Right lobe of liver (tissue), 6 donors: Measurements from ENCODE around the gene DUS4L. TPM values are rescaled to one million over a fixed set of nuclear protein-coding genes. Genes with fewer than 3 reads are reported as not detected.

Experiments
- ATAC-seq, 4 donors: fragments of 200-7000 bp; cut with Tn5 transposase; one replicate each; pipeline ENCODE4 v1.9.1; 2020; ENCODE audit warnings: mild to moderate bottlenecking in 4 of 4, moderate library complexity in 4 of 4
- DNase-seq, 3 donors: peaks; one replicate each; pipeline ENCODE4 v3.0.0-alpha.2; 2020
- H3K27ac ChIP-seq, 3 donors: fragments of 200-600 bp; one replicate each; pipeline ENCODE4 v1.8.0; 2022
- H3K27me3 ChIP-seq, 2 donors: fragments of 200-600 bp; one replicate each; pipeline ENCODE4 v1.8.0; 2022
- H3K36me3 ChIP-seq, 4 donors: fragments of 200-600 bp; sonication (generic) in 1 of 4; one replicate each; pipeline versions ENCODE4 v1.5.1 to v1.8.0; 2017 to 2022; ENCODE audit warnings: control low read depth in 1 of 4
- H3K4me1 ChIP-seq, 4 donors: fragments of 200-600 bp; sonication (generic) in 1 of 4; one replicate each; pipeline versions ENCODE4 v1.5.1 to v1.8.0; 2017 to 2022; ENCODE audit warnings: control low read depth in 1 of 4
- H3K4me3 ChIP-seq, 3 donors: fragments of 200-600 bp; one replicate each; pipeline ENCODE4 v1.8.0; 2022
- H3K9me3 ChIP-seq, 4 donors: fragments of 200-600 bp; sonication (generic) in 1 of 4; one replicate each; pipeline versions ENCODE4 v1.5.1 to v1.8.0; 2017 to 2022; ENCODE audit warnings: control low read depth in 1 of 4
- CTCF ChIP-seq, 4 donors: fragments of 200-600 bp in 3 of 4; fragments of 450-650 bp in 1 of 4; IDR thresholded peaks; one replicate each; pipeline versions ENCODE4 v1.5.1 to v1.8.0; 2016 to 2022; ENCODE audit warnings: antibody characterized with exemption in 4 of 4, mild to moderate bottlenecking in 2 of 4
- POLR2A ChIP-seq: fragments of 450-650 bp; IDR thresholded peaks from one replicate; pipeline ENCODE4 v1.6.1; 2017; ENCODE audit warnings: antibody characterized with exemption, mild to moderate bottlenecking
- WGBS: methylation state at CpG from one replicate; pipeline ENCODE4 v1.1.6; 2018; ENCODE audit warnings: low coverage, low lambda C conversion rate; ENCODE audit not compliant: insufficient coverage; ENCODE audit errors: missing lambda C conversion rate; 5-methylcytosine and 5-hydroxymethylcytosine counted together
- intact Hi-C, 2 donors: fragments of 100-400 bp; cut with DNase I; formaldehyde crosslinking; loops; one replicate each; pipeline versions ENCODE4 v1.11.2 to v1.14.1; 2022
- total RNA-seq, 6 experiments: library from RNA; depleted of rRNA in 2 of 6; stranded (reverse); fragments of >200 nt in 2 of 6; fragmentation: NEBNext Ultra II Directional in 3 of 6; extraction: Animal tissue kit (Norgen Biotek cat#: 25700) in 3 of 6; gene quantifications; one replicate each; pipeline versions ENCODE4 v1.1.0 to v1.2.4, GENCODE V29; 2016 to 2023
- donor health status: DM: no; HTN: yes; CAD: no.
- donor health status: DM: no; HTN: no; CAD: no.
- donor health status: DM: no; HTN: no; CAD: no.
- donor health status: DM: no; HTN: yes; CAD: no.
- donor health status: DM: no; HTN: yes; CAD: no.

DUS4L gene
- total RNA-seq, 6 experiments from 2014 or later = 2.3 to 6.1 (median 3.4) TPM

- H3K36me3 ChIP-seq = peaks cover 0 to 9% (median 0%) of the 10 kb centered on the region in 4 donors
- H3K4me3 ChIP-seq = no peak overlapping the region
- peaks cover 0 to 14% (median 7%) of the 10 kb centered on the region in 4 donors for H3K4me1 ChIP-seq
- WGBS = 85% methylated on average over 6 of the region's 6 CpGs
- no peak for ATAC-seq
- H3K27ac ChIP-seq = no peak overlapping the region
- intact Hi-C loops = no loop called here
- TF ChIP-seq CTCF (IDR thresholded peaks at IDR 0.05) (no peak), POLR2A (no peak)
- no peak for DNase-seq
- no peaks in the 10 kb centered on the region for H3K27me3 ChIP-seq
- H3K9me3 ChIP-seq = no peaks in the 10 kb centered on the region
Measured at GRCh38 chr7:107560898-107561516, 2.8 kb upstream of the DUS4L start.

GRCh38 chr7:107563081-107563774, 543 bp upstream of the DUS4L start:
- intact Hi-C loops = no loop called here
- H3K27me3 ChIP-seq = no peaks in the 10 kb centered on the region
- no peak for DNase-seq

GRCh38 chr7:107564553-107565298, 955 bp downstream of the DUS4L start:
- Histone ChIP-seq H3K27ac (peak overlapping the region in 2 of 3 donors; percentile 85 to 93), H3K4me3 (peak overlapping the region; percentile 85 to 95 (median 91)), H3K36me3 (no peaks in the 10 kb centered on the region), H3K4me1 (peaks cover 0 to 14% (median 7%) of the 10 kb centered on the region in 4 donors), H3K9me3 (no peaks in the 10 kb centered on the region), H3K27me3 (no peaks in the 10 kb centered on the region)
- TF ChIP-seq POLR2A (no peak), CTCF (IDR thresholded peaks at IDR 0.05) (no peak)
- WGBS = 41% methylated on average over 9 of the region's 9 CpGs
- ATAC-seq (no peak), DNase-seq (no peak)
- intact Hi-C loops = no loop called here

More at GRCh38 chr7:107563081-107563774, 543 bp upstream of the DUS4L start:
- Histone ChIP-seq H3K4me3 (peak overlapping the region; percentile 85 to 95 (median 91)), H3K9me3 (no peaks in the 10 kb centered on the region), H3K27ac (peak overlapping the region; percentile 85 to 95 (median 93)), H3K36me3 (no peaks in the 10 kb centered on the region), H3K4me1 (peaks cover 0 to 14% (median 7%) of the 10 kb centered on the region in 4 donors)
- 4% methylated on average over 11 of the region's 21 CpGs for WGBS
- ATAC-seq = peak; percentile 77 to 88 (median 84)
- TF ChIP-seq POLR2A = no peak

DNA sequence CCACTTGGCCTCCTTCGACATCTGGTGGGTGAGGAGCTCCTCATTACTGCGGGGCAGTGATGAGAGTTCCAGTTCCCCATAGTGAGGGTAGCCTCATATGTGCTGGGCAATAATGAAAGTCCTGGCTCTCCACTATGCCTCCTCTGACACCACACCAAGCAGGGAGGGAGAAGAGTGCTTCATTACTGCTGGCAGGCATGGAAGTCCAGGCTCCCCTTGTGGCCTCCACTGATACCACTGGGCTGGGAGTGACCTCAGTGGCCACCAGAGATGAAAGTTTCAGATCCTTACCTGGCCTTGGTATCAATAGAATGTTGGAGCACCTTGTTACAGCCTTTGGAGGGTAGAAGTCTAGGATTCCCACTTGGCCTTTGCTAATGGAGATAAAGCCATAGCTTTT, 6.5 kb downstream of the DUS4L start:
- no peaks in the 10 kb centered on the region for H3K27me3 ChIP-seq
- ATAC-seq (no peak), DNase-seq (no peak)
- H3K4me3 ChIP-seq = no peak overlapping the region
- H3K36me3 ChIP-seq = peaks cover 0 to 14% (median 0%) of the 10 kb centered on the region in 4 donors
- H3K9me3 ChIP-seq = no peaks in the 10 kb centered on the region
- no peak overlapping the region for H3K27ac ChIP-seq
- WGBS = 100% methylated on average over 1 of the region's 2 CpGs
- TF ChIP-seq CTCF (IDR thresholded peaks at IDR 0.05) = no peak
- TF ChIP-seq POLR2A = no peak
- intact Hi-C loops = no loop called here
- no peaks in the 10 kb centered on the region for H3K4me1 ChIP-seq

- H3K4me3 ChIP-seq = no peak overlapping the region
- intact Hi-C loops = no loop called here
- no peak for TF ChIP-seq POLR2A
- no peak for TF ChIP-seq CTCF (IDR thresholded peaks at IDR 0.05)
- DNase-seq (no peak), ATAC-seq (no peak)
- H3K27ac ChIP-seq = no peak overlapping the region
- no peaks in the 10 kb centered on the region for H3K9me3 ChIP-seq
- H3K27me3 ChIP-seq = no peaks in the 10 kb centered on the region
- WGBS = 86% methylated on average over 4 of the region's 4 CpGs
- peaks cover 0 to 14% (median 0%) of the 10 kb centered on the region in 4 donors for H3K36me3 ChIP-seq
- no peaks in the 10 kb centered on the region for H3K4me1 ChIP-seq
Measured at GRCh38 chr7:107573537-107573936, 9.8 kb downstream of the DUS4L start.
